GM18907 (cell line): ENCODE results near the gene CFDP1.

Experiments used
- ATAC-seq: cut with Tn5 transposase; IDR thresholded peaks from one replicate; pipeline ENCODE4 v1.9.1; 2021; ENCODE audit warnings: mild to moderate bottlenecking, moderate library complexity; ENCODE audit not compliant: unreplicated experiment

The CFDP1 gene

DNA sequence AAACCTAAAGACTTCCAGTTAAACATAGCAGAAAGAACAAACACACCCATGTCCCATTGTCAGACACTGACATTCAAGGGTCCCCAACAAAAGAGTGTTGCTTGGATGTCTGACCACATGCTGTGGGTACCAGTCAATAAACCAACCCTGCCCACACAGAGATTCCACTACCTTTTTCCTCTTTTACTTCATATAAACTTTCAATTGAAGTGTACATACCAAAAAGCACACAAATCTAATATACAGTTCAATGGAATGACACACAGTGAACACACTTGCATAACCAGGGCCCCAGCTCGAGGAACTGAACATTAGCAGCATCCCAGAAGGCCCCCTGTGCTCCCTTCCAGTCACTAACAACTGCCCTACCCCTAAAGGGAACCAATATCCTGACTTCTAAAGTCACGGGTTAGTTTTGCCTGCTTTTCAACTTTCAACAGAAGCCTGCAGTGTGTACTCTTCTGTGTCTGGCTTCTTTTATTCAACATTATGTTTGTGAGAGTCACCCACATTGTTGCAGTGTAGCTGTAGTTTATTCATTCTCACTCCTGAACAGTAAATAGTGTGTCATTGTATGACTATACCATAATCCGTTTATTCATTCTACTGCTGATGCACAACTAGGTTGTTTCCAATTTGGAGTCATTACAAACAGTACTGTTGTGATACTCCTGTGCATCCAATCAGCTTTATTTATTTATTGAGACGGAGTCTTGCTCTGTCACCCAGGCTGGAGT is 18.0 kb downstream of the CFDP1 start:
- no peak for ATAC-seq

DNA sequence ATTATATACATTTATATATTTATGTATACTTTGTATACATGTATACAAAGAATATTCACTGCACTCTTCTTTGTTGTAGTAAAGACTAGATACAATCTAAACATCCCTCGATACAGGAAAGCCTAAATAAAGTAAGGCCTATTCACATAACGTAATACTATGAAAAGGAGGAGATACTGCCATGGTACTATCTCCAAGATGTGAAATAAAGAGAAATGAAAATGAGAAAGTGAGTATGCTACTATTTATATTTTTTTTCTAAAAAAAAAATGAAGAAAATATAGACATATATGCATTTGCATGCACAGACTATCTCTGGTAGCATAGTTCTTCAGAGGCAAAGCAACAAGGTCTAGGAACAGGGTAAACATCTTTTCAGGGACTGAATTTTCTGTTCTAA is 19.4 kb downstream of the CFDP1 start:
- no peak for ATAC-seq

DNA sequence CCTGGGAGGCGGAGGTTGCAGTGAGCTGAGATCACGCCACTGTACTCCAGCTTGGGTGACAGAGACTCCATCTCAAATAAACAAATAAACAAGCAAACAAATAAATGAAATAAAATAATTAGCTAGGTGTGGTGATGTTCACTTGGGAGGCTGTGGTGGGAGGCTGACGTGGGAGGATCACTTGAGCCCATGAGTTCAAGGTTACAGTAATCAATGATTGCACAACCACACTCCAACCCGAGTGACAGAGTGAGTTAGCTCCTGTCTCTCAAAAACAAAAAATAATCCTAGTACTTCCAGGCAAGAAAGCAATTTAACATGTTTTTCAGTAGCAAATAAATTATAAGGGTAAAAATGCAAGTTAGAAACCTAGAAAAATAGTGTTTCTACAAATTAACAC is 26.4 kb downstream of the CFDP1 start:
- no peak for ATAC-seq

DNA sequence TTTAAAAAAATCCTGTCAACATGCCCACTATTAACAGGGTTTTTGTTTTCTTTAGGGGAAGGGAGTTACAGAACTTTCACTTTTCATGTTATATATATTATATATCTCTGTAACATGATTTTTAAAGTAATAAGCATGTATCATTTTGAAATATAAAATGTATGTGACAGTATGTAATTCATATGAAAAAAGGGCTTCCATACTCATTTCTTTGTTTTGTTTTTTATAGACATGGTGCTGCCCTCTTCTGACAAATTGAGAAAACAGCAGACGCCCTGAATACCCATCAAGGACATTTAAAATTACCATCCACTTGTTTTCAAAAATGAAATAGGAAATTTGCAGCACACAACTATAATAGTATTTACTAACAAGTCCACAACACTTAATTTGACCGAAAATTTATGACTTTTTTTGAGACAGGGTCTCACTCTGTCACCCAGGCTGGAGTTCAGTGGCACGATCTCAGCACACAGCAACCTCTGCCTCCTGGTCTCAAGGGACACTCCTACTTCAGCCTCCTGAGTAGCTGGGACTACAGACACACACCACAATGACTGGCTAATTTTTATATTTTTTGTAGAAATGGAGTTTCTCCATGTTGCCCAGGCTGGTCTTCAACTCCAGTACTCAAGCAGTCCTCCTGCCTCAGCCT is 30.4 kb downstream of the CFDP1 start:
- no peak for ATAC-seq

DNA sequence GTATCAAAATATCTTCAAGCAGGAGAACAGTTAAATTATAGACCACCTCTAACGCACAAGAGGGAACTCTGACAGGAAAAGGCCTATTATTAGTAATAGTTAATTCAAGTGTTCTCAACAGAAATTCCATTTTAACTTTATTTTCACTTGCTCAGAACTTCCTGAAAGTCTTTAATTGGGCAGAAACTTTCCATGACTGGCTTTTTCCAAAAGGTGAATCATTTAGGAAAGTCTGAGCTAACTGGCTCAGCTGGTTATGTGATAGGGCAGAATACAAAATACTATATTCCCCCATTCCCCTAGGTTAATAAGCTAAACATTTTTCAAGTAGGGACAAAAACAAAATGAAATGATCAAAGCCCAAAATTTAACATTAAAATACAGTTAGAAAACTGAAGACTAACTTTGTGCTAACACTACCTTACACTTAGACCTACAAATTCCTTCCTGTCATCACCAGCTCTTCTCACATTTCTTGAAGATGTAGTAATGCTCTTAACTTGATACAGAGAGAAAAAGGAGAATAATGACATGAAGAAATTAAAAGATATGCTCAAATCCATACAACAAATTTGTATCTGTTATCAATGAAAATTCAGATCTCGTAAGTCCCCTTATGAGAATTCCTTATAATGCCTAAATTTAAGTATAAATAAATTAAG is 31.0 kb downstream of the CFDP1 start:
- no peak for ATAC-seq

DNA sequence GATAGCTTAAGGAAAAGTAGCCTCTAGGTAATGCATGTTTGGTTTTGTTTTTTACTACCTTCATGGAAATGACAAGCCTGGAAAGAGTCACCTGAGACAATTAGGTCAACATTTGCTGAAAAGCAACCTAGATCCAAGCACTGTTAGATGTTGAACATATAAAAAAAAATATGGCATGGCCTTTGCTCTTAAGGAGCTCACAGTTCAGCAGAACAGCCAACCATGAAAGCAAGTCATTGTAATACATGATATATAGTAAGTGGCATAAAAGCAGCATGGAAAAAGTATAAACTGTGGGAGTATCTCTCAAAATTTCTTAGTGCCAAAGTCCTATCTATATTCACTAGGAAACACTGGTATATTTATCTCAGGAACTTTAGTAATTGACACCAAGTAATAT is 31.6 kb downstream of the CFDP1 start:
- no peak for ATAC-seq

DNA sequence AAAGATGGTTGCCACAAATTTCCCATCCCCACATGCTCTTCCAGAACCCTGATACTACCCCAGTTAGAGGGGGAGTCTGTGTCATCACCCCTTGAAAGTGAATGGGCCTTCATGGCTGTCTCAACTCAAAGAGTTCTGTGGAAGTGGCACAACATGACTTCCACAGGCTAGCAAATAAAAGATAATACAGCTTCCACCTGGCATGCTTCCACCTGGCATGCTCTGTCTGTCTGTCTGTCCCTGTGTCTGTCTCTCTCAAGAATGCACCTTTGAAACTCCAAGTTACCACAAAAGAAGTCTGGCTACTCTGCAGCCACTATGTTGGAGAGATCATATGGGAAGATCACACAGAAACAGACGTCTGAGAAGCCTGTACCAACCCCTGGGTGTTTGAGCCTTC is 35.0 kb downstream of the CFDP1 start:
- ATAC-seq, result no peak

DNA sequence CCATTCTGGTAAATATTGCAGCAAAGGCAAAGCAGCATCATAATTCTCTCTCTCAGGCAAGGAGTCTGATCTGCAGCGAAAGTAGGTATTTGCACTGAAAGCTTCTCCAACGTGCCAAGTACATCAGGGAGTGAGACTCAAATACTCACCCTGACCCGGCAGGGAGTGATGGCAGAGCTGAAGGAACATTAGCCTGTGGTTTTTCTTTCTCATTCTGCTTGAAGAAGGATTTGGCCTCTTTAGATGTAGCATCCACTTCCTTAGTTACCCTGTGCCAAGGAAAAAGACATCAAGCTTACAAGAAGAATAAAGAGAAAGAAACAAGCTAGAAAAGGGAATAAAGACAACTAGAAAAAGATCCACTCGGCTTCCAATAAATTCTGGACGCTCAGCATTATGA is 38.4 kb downstream of the CFDP1 start:
- no peak for ATAC-seq

DNA sequence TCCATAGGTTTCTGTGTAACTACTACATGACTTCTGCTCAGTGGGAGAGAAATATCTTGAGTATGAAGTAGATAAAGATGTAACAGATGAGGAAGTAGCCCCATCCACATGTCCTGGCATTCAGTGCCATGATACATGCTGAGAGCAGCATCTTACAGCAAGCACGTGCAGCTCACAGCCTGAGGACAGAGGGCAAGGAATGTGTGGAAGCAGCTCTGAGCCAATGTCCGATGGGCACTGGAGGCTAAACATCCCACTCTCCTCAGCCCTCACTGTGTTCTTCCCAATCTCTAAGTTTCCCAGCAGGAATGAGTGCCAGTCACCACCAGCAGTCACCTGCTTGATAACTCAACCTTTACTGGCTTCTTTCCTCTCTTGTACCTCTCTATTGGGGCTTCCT is 40.4 kb downstream of the CFDP1 start:
- ATAC-seq, result no peak

DNA sequence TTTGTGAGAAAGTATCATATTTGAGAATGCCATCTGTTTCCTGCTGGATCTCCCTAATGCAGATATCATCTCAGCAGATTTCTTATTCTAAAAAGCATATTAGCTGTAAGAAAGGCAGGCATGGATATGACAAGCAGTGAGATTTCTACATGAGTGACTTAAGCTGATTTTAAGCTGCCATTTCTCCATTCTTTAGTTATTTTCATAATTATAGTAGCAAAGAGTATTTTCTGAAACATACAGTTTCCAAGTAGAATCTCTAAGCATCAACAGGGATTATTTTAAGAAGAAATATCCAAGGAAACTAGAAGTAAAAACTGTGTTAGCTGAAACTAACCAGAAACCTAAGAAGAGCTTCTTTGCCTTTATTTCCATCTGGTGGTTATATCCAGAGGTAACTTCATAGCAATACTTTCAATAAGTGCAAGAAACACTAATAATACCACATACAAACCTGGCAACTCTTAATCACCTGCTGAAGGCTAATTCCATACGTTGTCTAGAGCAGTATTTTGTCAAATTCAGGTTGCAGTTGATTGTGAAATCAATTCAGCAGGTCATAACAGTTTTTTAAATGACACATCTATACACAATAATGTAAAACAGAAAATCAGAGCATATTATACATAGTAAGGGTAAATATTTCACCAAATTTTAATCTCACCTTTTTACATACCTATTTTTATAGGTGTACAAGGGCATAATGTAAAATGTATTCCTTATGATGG is 42.2 kb downstream of the CFDP1 start:
- ATAC-seq, result no peak

DNA sequence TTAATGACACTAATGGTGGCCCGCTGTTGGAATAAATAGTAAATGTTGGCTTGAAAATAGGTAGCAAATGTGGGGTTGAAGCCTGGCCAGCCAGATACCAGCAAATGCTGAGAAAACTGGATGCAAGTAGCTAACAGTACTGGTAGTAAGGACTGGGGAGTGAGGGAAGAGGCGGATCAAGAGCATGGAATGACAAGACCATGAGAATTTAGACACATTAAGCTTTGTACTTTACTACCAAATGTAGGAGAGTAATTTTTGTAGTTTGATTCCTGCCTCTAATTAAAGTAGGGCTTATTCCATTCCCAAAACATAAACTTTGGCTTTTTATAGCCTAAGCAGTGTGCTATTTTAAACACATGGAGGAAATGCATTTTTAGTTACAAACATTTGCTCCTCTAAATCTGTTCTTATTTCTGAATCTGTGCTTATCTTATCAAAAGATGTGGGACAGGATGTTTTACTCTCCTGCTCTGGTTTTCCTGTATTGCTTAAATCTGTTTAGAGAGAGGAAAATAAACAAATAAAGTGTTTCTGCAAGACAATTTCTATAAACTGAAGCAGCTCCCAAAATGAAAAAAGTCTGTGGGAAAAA is 44.1 kb downstream of the CFDP1 start:
- no peak for ATAC-seq

DNA sequence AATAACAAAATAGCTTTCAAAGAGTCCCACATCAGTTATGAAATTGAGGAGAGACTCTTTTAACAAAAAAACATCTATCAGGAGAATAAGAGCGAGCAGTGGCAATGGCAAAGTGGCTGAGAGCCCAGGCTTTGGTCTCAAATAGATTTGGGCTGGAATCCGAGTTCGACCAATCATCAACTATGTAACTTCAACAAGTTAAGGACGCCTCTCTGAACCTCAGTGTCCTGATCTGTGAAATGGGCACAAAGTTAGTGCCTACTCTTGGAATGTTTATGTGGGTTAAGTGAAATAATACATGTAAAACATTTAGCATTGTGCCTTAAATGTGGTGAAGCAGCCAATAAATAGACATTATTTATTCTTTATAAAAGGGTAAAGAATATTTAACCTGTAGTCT is 45.4 kb downstream of the CFDP1 start:
- no peak for ATAC-seq

DNA sequence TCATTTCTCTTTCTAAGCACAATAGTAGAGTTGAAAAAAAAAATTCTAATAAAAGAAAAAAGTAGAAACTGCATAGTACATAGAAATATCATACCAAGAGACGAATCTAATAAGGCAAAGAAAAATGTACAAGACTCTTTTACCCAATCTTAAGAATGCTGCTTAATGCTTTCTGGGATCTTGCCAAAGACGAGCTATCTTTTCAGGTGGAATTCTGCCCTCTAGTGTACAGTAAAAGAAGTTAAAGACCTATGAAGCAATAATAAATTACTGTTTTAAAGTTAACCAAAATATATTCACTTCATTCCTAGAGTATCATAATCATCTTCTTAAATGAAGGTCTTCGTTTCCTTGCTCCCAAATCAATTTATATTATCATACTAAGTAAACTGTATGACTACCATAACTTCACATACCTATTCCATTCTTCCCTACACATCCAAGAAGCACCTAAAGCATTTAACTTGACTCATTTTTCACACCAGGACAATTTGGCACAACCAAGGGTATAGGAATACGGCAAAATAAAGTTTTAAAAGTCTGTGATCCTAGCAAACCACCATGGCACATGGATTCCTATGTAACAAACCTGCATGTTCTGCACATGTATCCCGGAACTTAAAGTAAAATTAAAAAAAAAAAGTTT is 47.7 kb downstream of the CFDP1 start:
- ATAC-seq, result peak; percentile 59

DNA sequence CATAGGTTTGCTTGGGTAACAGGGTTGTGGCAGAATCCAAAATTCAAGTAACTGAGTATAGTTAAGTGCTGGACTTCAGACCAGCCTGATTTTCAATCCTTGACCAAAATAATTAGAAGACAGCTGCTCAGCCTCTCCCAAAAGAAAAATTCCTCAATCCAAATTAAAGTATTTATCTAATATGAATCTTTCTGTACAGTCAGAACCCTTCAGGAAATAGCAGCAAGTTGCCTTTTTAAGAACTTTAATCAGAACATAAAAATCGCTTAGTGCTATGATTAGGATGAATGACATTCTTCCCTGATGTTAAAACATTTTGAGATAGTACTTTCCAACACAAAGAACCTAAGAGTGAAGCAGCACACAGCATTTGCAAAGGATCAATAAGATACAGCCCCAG is 50.2 kb downstream of the CFDP1 start:
- no peak for ATAC-seq

DNA sequence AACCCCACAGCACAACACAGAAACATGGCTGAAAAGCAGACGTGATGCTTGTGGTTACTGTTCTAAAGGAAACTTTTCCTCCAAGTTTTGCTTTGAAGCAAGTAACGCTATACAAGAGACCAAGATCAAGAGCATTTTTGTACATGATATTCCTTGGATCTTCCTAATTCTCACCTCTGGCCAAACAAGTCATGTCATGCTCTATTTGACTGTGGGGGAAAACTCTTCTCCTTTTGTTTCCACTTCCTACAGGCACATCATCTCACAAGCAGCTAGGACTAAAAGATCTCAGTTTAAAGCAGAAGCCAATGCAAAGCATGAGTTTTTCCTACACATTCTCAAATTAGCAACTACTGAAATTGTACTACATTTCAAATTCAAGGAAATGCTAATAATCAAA is 50.7 kb downstream of the CFDP1 start:
- no peak for ATAC-seq

DNA sequence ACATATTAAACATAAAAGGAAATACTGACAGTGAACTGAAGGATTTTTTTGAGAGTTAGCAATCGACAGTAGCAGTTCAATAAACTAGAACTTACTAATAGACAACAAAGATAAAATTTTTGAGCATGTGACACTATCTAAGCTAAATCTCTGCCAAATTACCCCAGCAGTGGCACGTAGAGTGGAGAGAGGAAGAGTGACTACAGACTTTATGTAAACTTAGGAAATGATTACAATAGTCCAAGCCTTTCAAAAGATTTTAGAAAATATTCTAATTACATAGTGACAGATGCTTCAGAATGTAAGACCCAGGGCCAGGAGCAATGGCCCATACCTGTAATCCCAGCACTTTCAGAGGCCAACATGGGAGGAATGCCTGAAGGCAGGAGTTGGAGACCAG is 52.4 kb downstream of the CFDP1 start:
- no peak for ATAC-seq

DNA sequence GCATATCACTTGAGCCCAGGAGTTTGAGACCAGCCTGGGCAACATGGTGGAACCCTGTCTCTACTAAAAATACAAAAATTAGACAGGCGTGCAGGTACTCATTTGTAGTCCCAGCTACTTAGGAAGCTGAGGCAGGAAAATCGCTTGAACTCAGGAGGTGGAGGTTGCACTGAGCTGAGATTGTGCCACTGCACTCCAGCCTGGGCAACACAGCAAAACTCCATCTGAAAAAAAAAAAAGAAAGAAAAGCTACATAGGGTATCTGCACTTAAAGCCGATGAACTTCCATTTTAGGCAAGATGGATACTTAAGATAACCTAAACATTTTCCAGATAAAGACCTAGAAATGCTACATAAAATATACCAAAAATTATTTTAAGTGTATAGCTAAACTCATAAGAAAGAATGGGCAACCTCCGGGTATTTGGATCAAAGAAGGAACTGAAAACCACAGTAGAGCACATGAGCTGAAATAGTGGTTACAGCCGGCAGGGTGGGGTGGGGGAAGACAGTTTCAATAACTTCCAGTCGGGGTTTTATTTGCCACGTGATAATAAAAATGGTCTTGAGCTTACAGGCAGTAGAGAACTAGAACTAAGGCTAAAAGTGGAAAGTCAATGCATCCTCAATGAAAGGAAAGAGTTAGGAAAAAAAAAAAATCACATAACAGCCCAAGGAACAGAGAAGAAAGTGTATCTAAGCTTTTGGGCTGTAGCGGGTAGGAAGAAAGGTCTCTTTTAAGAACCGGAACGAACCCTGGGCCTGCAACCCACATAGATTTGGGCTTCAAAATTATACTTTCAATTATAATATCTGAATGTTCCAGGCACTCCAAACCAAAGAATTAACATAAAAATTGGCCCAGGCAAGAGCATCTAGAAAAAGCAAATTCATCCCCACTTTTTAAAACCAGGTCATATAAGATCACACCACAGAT is 53.1 kb downstream of the CFDP1 start:
- peak; percentile 86 for ATAC-seq

DNA sequence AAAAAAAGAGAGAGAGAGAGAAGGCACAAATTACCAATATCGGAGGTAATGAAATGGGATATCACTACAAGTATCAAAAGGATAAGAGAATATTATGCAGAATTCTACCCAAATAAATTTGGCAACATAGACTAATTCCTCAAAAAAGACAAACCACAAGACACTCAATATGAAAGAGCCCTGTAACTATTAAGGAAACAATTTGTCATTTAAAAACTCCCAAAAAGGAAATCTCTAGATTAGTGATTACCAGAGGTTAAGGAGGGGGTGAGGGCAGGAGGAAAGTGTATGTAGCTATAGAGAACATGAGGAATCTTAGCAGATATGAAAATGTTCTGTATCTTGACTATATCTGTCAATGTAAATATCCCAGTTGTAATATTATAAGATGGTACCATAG is 54.0 kb downstream of the CFDP1 start:
- peak; percentile 61 for ATAC-seq

DNA sequence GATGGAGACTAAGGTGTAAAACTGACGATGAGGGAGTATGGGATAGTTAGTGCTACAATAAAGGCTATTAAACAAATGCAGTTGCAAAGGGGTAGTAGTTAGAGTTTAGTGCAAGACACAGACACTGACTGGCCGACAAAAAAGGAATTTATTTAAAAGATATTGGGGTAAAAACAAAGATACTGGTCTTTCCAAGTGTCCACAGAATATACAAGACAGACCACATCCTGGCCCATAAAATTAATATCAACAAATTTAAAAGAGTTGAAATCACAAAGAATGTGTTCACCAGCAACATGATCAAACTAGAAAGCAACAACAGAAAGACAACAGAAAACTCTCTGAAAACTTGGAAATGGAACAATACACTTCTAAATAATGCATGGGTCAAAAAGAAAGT is 54.7 kb downstream of the CFDP1 start:
- no peak for ATAC-seq
